ENCODE results near the gene ANKRD11. TPM values are rescaled to one million over a fixed set of nuclear protein-coding genes. Genes with fewer than 3 reads are reported as not detected.

Gene ANKRD11
- polyA plus RNA-seq, 3 donors: 3.2 to 62.4 (median 5.4) TPM

DNA sequence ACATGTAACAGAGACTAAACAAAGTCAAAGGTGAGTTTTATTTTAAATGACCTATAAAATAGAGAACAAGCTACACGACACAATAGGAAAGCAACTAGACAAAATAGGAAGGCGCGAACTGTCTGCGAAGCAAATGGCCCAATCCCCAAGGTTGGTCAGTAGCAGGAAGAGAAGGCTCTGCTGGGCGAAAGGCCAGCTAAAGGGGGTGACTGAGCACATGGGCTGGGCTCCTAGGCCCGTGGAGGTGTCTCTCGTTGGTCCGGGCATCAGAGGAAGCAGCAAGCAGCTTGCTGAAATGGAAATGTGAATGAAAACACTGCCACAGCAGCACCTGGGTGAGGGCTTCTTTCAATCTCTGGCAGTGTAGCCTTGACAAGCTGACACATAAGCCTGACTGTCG, 143.5 kb downstream of the ANKRD11 start:
- Histone ChIP-seq H3K4me1 (ENCODE audit: control insufficient read depth in 1 of 2, insufficient read depth in 2 of 2, low read length in 2 of 2) (no peaks in the 10 kb centered on the region), H3K27me3 (ENCODE audit: control insufficient read depth in 2 of 2, insufficient read depth in 2 of 2, low read length in 2 of 2) (no peaks in the 10 kb centered on the region), H2AFZ (ENCODE audit: insufficient read depth, low read depth, low read length, poor library complexity, severe bottlenecking) (no peak overlapping the region), H3K4me3 (replicated peaks in 1 of 3; ENCODE audit: low read depth in 2 of 3, low read length in 3 of 3) (no peak overlapping the region), H4K20me1 (ENCODE audit: insufficient read depth, low read length) (peaks cover 100% of the 10 kb centered on the region), H3K4me2 (replicated peaks; ENCODE audit: extremely low read depth, low read length, poor library complexity, severe bottlenecking) (no peak overlapping the region), H3K9me3 (replicated peaks in 1 of 2; ENCODE audit: control insufficient read depth in 1 of 2, insufficient read depth in 1 of 2, low read length in 2 of 2) (no peaks in the 10 kb centered on the region), H3K79me2 (ENCODE audit: insufficient read depth, low read length) (peaks cover 100% of the 10 kb centered on the region), H3K36me3 (replicated peaks in 1 of 2; ENCODE audit: control insufficient read depth in 1 of 2, insufficient read depth in 2 of 2, low read length in 2 of 2) (peaks cover 6 to 31% of the 10 kb centered on the region in 2 donors), H3K27ac (ENCODE audit: low read depth in 1 of 2, low read length in 2 of 2) (peak overlapping the region in 1 of 2 donors; percentile 64), H3K9ac (ENCODE audit: insufficient read depth, low read length, poor library complexity, severe bottlenecking) (no peak overlapping the region)
- 56% methylated on average over 8 of the region's 9 CpGs for WGBS (ENCODE audit: insufficient coverage)
- Mint-ChIP-seq H3K36me3 (peaks cover 13 to 33% of the 10 kb centered on the region in 2 donors), H3K27me3 (ENCODE audit: low read depth in 3 of 3) (no peaks in the 10 kb centered on the region), H3K4me1 (peaks cover 12% of the 10 kb centered on the region), H3K27ac (peak overlapping the region in 4 of 7 donors; percentile 37 to 73 (median 68)), H3K4me3 (no peak overlapping the region), H3K9me3 (no peaks in the 10 kb centered on the region)
- no peak for DNase-seq
- no peak for TF ChIP-seq CTCF (IDR thresholded peaks at IDR 0.05)
- intact Hi-C loops (cut with micrococcal nuclease): no loop called here

- H3K9me3 Mint-ChIP-seq: no peaks in the 10 kb centered on the region
- Histone ChIP-seq H3K27me3 (ENCODE audit: control insufficient read depth in 2 of 2, insufficient read depth in 2 of 2, low read length in 2 of 2) (no peaks in the 10 kb centered on the region), H3K9ac (ENCODE audit: insufficient read depth, low read length, poor library complexity, severe bottlenecking) (peak overlapping the region; percentile 4), H3K4me2 (replicated peaks; ENCODE audit: extremely low read depth, low read length, poor library complexity, severe bottlenecking) (no peak overlapping the region), H3K79me2 (ENCODE audit: insufficient read depth, low read length) (peaks cover 100% of the 10 kb centered on the region), H4K20me1 (ENCODE audit: insufficient read depth, low read length) (peaks cover 100% of the 10 kb centered on the region), H3K9me3 (replicated peaks in 1 of 2; ENCODE audit: control insufficient read depth in 1 of 2, insufficient read depth in 1 of 2, low read length in 2 of 2) (no peaks in the 10 kb centered on the region), H3K36me3 (replicated peaks in 1 of 2; ENCODE audit: control insufficient read depth in 1 of 2, insufficient read depth in 2 of 2, low read length in 2 of 2) (peaks cover 0 to 19% of the 10 kb centered on the region in 2 donors), H2AFZ (ENCODE audit: insufficient read depth, low read depth, low read length, poor library complexity, severe bottlenecking) (no peak overlapping the region), H3K27ac (ENCODE audit: low read depth in 1 of 2, low read length in 2 of 2) (peak overlapping the region in 1 of 2 donors; percentile 48), H3K4me1 (ENCODE audit: control insufficient read depth in 1 of 2, insufficient read depth in 2 of 2, low read length in 2 of 2) (no peaks in the 10 kb centered on the region), H3K4me3 (replicated peaks in 1 of 3; ENCODE audit: low read depth in 2 of 3, low read length in 3 of 3) (no peak overlapping the region)
- no peak for TF ChIP-seq CTCF (IDR thresholded peaks at IDR 0.05)
- no peak overlapping the region for H3K4me3 Mint-ChIP-seq
- peaks cover 14% of the 10 kb centered on the region for H3K4me1 Mint-ChIP-seq
- 100% methylated on average over 2 of the region's 9 CpGs for WGBS (ENCODE audit: insufficient coverage)
- intact Hi-C loops (cut with micrococcal nuclease): no loop called here
- DNase-seq: no peak
- peaks cover 5 to 25% of the 10 kb centered on the region in 2 donors for H3K36me3 Mint-ChIP-seq
- no peaks in the 10 kb centered on the region for H3K27me3 Mint-ChIP-seq (ENCODE audit: low read depth in 3 of 3)
- H3K27ac Mint-ChIP-seq: peak overlapping the region in 2 of 7 donors; percentile 2 to 53
Observed at GRCh38 chr16:89345642-89346150, 144.7 kb downstream of the ANKRD11 start.

Measured in CD14-positive monocyte (primary cell).